BLaER1 treated with 17β-estradiol and CSF1 and Interleukin-3, amounts not matched to agents 10 nM and 100 nM (cell line): ENCODE data around the gene TENM4.
A peak's percentile ranks its signal among the peaks of the same experiment; 100 is the strongest.

Experiments used
- H3K27ac ChIP-seq, 11 experiments: shearing (Covaris generic); formaldehyde crosslinking; 2 replicates each; pipeline ENCODE4 v1.8.1; 2022
- H3K27me3 ChIP-seq, 11 experiments: shearing (Covaris generic); formaldehyde crosslinking; 2 replicates each; pipeline ENCODE4 v1.8.1; 2022
- H3K36me3 ChIP-seq, 11 experiments: shearing (Covaris generic); formaldehyde crosslinking; 2 replicates each; pipeline ENCODE4 v1.8.1; 2022
- H3K4me1 ChIP-seq, 10 experiments: shearing (Covaris generic); formaldehyde crosslinking; 2 replicates each; pipeline ENCODE4 v1.8.1; 2022
- H3K4me2 ChIP-seq, 11 experiments: shearing (Covaris generic); formaldehyde crosslinking; 2 replicates each; pipeline ENCODE4 v1.8.1; 2022
- H3K4me3 ChIP-seq, 10 experiments: shearing (Covaris generic); formaldehyde crosslinking; 2 replicates each; pipeline ENCODE4 v1.8.1; 2022
- H3K9ac ChIP-seq, 11 experiments: shearing (Covaris generic); formaldehyde crosslinking; 2 replicates each; pipeline ENCODE4 v1.8.1; 2022
- H3K9me3 ChIP-seq, 11 experiments: shearing (Covaris generic); formaldehyde crosslinking; replicated peaks in 1 of 11; 2 replicates each; pipeline ENCODE4 v1.8.1; 2022
- H4K20me1 ChIP-seq, 11 experiments: shearing (Covaris generic); formaldehyde crosslinking; 2 replicates each; pipeline ENCODE4 v1.8.1; 2022
- Cebpa-rat ChIP-seq, 11 experiments: shearing (Covaris generic); IDR thresholded peaks; 2 replicates each; pipeline ENCODE4 v1.8.1; 2022

Gene TENM4

GRCh38 chr11:79173615-79174014 lies 267.2 kb downstream of the TENM4 start:
- Histone ChIP-seq H3K9me3 (no peaks in the 10 kb centered on the region), H3K4me2 (peak overlapping the region; percentile 43 to 84 (median 69)), H3K4me1 (peaks cover 16 to 84% (median 74%) of the 10 kb centered on the region in 10 experiments), H3K4me3 (no peak overlapping the region), H3K27me3 (no peaks in the 10 kb centered on the region), H3K27ac (peak overlapping the region in 3 of 11 experiments; percentile 27 to 38 (median 32); a peak in 4 of 22 replicates), H3K9ac (0 out of 22 replicates have a peak overlapping the region, but pooled peaks of 3 of the 11 experiments have one; percentile 1 to 35 (median 15)), H3K36me3 (no peaks in the 10 kb centered on the region), H4K20me1 (no peaks in the 10 kb centered on the region)
- peak in 3 of 11 experiments; percentile 8 to 69 (median 36); a peak in 2 of 22 replicates for TF ChIP-seq Cebpa-rat (IDR thresholded peaks at IDR 0.05)

GRCh38 chr11:79170321-79170720 lies 270.5 kb downstream of the TENM4 start:
- H3K9me3 ChIP-seq: no peaks in the 10 kb centered on the region
- no peak overlapping the region for H3K4me3 ChIP-seq
- peaks cover 16 to 72% (median 63%) of the 10 kb centered on the region in 10 experiments for H3K4me1 ChIP-seq
- H3K27me3 ChIP-seq: no peaks in the 10 kb centered on the region
- H4K20me1 ChIP-seq: no peaks in the 10 kb centered on the region
- no peak overlapping the region for H3K9ac ChIP-seq
- no peaks in the 10 kb centered on the region for H3K36me3 ChIP-seq
- no peak for TF ChIP-seq Cebpa-rat (IDR thresholded peaks at IDR 0.05)
- H3K4me2 ChIP-seq: peak overlapping the region in 8 of 11 experiments; percentile 41 to 84 (median 64); a peak in 16 of 22 replicates
- no peak overlapping the region for H3K27ac ChIP-seq

GRCh38 chr11:79168530-79169110 lies 272.2 kb downstream of the TENM4 start:
- Histone ChIP-seq H3K9me3 (no peaks in the 10 kb centered on the region), H3K36me3 (no peaks in the 10 kb centered on the region), H3K9ac (no peak overlapping the region), H3K27ac (no peak overlapping the region), H3K27me3 (no peaks in the 10 kb centered on the region), H3K4me3 (no peak overlapping the region), H4K20me1 (no peaks in the 10 kb centered on the region), H3K4me2 (peak overlapping the region in 7 of 11 experiments; percentile 50 to 84 (median 66); a peak in 12 of 22 replicates), H3K4me1 (peaks cover 5 to 56% (median 49%) of the 10 kb centered on the region in 10 experiments)
- TF ChIP-seq Cebpa-rat (IDR thresholded peaks at IDR 0.05): no peak

GRCh38 chr11:79167510-79168188 lies 273.2 kb downstream of the TENM4 start:
- H3K4me3 ChIP-seq: no peak overlapping the region
- H3K9ac ChIP-seq: no peak overlapping the region
- no peaks in the 10 kb centered on the region for H3K36me3 ChIP-seq
- no peak overlapping the region for H3K4me2 ChIP-seq
- H4K20me1 ChIP-seq: no peaks in the 10 kb centered on the region
- no peak for TF ChIP-seq Cebpa-rat (IDR thresholded peaks at IDR 0.05)
- H3K27me3 ChIP-seq: no peaks in the 10 kb centered on the region
- H3K4me1 ChIP-seq: peaks cover 0 to 46% (median 40%) of the 10 kb centered on the region in 10 experiments; a peak in 15 of 20 replicates
- H3K9me3 ChIP-seq: no peaks in the 10 kb centered on the region
- no peak overlapping the region for H3K27ac ChIP-seq

GRCh38 chr11:79165908-79166307 lies 274.9 kb downstream of the TENM4 start:
- Histone ChIP-seq H3K36me3 (no peaks in the 10 kb centered on the region), H3K27me3 (no peaks in the 10 kb centered on the region), H3K4me3 (no peak overlapping the region), H3K4me2 (no peak overlapping the region), H3K9ac (no peak overlapping the region), H4K20me1 (no peaks in the 10 kb centered on the region), H3K9me3 (no peaks in the 10 kb centered on the region), H3K4me1 (peaks cover 0 to 38% (median 28%) of the 10 kb centered on the region in 10 experiments; a peak in 14 of 20 replicates), H3K27ac (no peak overlapping the region)
- TF ChIP-seq Cebpa-rat (IDR thresholded peaks at IDR 0.05): no peak

- no peaks in the 10 kb centered on the region for H3K9me3 ChIP-seq
- H3K4me2 ChIP-seq: peak overlapping the region in 4 of 11 experiments; percentile 15 to 26 (median 20); a peak in 5 of 22 replicates
- TF ChIP-seq Cebpa-rat (IDR thresholded peaks at IDR 0.05): no peak
- H3K9ac ChIP-seq: no peak overlapping the region
- 0 out of 22 replicates have a peak, but pooled peaks cover 0 to 6% (median 0%) of the 10 kb centered on the region in 11 experiments for H3K27me3 ChIP-seq
- peaks cover 0 to 14% (median 5%) of the 10 kb centered on the region in 10 experiments; a peak in 7 of 20 replicates for H3K4me1 ChIP-seq
- H3K27ac ChIP-seq: no peak overlapping the region
- no peak overlapping the region for H3K4me3 ChIP-seq
- H3K36me3 ChIP-seq: no peaks in the 10 kb centered on the region
- no peaks in the 10 kb centered on the region for H4K20me1 ChIP-seq
These were observed 279.9 kb downstream of the TENM4 start for GRCh38 chr11:79160791-79161403.

- H3K36me3 ChIP-seq: no peaks in the 10 kb centered on the region
- no peak overlapping the region for H3K27ac ChIP-seq
- peaks cover 0 to 14% (median 5%) of the 10 kb centered on the region in 10 experiments; a peak in 7 of 20 replicates for H3K4me1 ChIP-seq
- peaks cover 0 to under 1% (median 0%) of the 10 kb centered on the region in 11 experiments; a peak in 1 of 22 replicates for H3K9me3 ChIP-seq
- H3K9ac ChIP-seq: no peak overlapping the region
- no peak overlapping the region for H3K4me3 ChIP-seq
- TF ChIP-seq Cebpa-rat (IDR thresholded peaks at IDR 0.05): no peak
- 0 out of 22 replicates have a peak, but pooled peaks cover 0 to 6% (median 0%) of the 10 kb centered on the region in 11 experiments for H3K27me3 ChIP-seq
- no peak overlapping the region for H3K4me2 ChIP-seq
- H4K20me1 ChIP-seq: no peaks in the 10 kb centered on the region
These were observed 281.0 kb downstream of the TENM4 start for GRCh38 chr11:79159657-79160450.

GRCh38 chr11:79157738-79158137 lies 283.1 kb downstream of the TENM4 start:
- Histone ChIP-seq H3K36me3 (peaks cover 0 to 7% (median 0%) of the 10 kb centered on the region in 11 experiments; a peak in 1 of 22 replicates), H3K9me3 (peaks cover 0 to 9% (median 0%) of the 10 kb centered on the region in 11 experiments; a peak in 4 of 22 replicates), H3K27me3 (peaks cover 0 to 8% (median 0%) of the 10 kb centered on the region in 11 experiments; a peak in 1 of 22 replicates), H3K27ac (no peak overlapping the region), H3K4me3 (no peak overlapping the region), H3K9ac (no peak overlapping the region), H3K4me1 (peaks cover 0 to 14% (median 5%) of the 10 kb centered on the region in 10 experiments; a peak in 7 of 20 replicates), H4K20me1 (no peaks in the 10 kb centered on the region), H3K4me2 (no peak overlapping the region)
- TF ChIP-seq Cebpa-rat (IDR thresholded peaks at IDR 0.05): no peak
